Fibroblast of pulmonary artery (primary cell): ENCODE results near the gene MYH10.

Source experiments
- DNase-seq: peaks from one replicate; pipeline ENCODE4 v3.0.0-alpha.2; 2010; ENCODE audit warnings: low read depth
- H3K4me3 ChIP-seq: replicated peaks from 2 replicates; pipeline ENCODE4 v1.5.1; 2011; ENCODE audit warnings: low read depth, mild to moderate bottlenecking, control low read depth, low read length, moderate library complexity
- CTCF ChIP-seq: IDR thresholded peaks from 2 replicates; pipeline ENCODE4 v1.5.1; 2011; ENCODE audit warnings: mild to moderate bottlenecking, control low read depth, low read length, inconsistent platforms; ENCODE audit errors: missing control alignments

Gene MYH10

DNA sequence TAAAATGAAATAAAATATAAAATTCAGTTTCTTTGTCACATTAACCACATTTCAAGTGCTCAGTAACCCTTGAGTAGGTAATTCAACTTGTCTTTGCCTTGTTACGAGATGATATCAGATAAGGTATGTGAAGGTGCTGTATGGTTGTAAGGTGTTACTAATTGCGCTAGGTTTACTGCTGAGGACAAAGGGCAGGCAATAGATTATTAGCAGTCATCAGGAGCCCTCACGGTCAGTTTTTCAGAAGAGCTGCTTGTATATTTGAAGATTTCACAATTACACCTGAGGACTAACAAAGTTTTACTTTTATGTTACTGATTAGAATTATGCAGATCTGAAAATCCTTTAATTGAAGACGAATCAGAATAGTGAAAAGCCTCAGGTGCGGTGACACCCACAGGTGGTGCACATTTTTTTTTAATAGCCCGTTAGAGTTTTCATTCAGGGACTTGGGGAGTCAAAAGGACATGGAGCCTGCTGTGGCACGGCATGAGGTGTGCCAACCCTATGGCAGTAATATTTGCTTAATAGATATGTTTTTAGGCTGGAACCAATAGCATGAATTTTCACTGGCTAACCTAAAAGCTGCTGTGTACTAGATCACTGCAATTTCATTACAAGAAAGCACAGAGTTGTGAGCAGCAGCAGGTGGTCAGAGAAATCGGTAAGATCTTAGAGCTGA, 178.5 kb downstream of the MYH10 start:
- DNase-seq: no peak
- no peak overlapping the region for H3K4me3 ChIP-seq
- TF ChIP-seq CTCF: no peak

DNA sequence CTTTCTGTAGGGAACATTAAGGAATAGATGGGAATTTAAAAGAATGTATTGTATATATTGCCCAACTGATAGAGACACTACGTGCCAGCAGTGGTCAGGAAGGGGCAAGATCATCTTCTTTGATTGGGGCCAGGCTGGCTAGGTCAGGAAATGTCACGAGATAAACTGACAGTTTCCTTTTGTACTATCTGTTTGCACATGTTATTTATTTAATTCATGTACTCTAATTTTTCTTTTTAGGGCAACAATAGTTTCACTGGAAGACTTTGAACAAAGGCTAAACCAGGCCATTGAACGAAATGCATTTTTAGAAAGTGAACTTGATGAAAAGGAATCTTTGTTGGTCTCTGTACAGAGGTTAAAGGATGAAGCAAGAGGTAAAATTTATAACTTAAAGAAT, 182.2 kb downstream of the MYH10 start:
- H3K4me3 ChIP-seq: no peak overlapping the region
- no peak for TF ChIP-seq CTCF
- DNase-seq: no peak

- no peak for TF ChIP-seq CTCF
- no peak overlapping the region for H3K4me3 ChIP-seq
- no peak for DNase-seq
These were observed 182.7 kb downstream of the MYH10 start for GRCh38 chr17:8447799-8448198.

DNA sequence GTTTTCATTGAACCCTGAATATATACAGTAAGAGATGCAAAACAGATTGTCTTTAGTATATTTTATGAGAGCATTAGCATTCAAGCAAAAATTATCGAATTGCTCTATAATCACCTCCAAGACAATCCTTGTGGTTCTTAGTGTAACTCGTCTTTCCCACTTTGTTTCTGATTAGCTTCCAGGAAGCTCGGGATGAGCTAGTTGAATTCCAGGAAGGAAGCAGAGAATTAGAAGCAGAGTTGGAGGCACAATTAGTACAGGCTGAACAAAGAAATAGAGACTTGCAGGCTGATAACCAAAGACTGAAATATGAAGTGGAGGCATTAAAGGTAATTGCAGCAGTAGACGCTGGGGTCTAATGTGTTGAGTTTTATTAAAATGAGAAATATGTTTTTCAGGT, 185.0 kb downstream of the MYH10 start:
- TF ChIP-seq CTCF: no peak
- DNase-seq: no peak
- H3K4me3 ChIP-seq: no peak overlapping the region

GRCh38 chr17:8444494-8444893, 186.0 kb downstream of the MYH10 start:
- H3K4me3 ChIP-seq: no peak overlapping the region
- DNase-seq: no peak
- TF ChIP-seq CTCF: no peak

DNA sequence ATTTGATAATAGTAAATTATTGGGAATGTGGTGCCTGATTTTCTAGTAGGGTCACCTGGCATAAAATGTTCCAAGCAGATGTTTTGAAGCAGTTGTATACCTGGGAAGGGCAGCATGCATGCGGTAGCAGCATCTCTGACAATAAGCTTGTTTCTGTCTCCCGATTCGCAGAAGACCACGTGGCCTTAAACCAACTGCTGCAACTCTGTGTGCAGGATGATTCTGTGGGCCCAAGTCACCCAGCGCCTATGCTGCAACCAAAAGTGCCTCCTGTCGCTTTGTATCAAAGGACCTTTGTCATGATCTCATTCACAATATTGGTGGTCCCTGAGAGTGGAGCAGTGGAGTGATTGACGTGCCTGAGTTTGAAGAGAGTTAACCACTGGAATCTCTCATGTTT, 186.8 kb downstream of the MYH10 start:
- DNase-seq: no peak
- no peak for TF ChIP-seq CTCF
- no peak overlapping the region for H3K4me3 ChIP-seq

DNA sequence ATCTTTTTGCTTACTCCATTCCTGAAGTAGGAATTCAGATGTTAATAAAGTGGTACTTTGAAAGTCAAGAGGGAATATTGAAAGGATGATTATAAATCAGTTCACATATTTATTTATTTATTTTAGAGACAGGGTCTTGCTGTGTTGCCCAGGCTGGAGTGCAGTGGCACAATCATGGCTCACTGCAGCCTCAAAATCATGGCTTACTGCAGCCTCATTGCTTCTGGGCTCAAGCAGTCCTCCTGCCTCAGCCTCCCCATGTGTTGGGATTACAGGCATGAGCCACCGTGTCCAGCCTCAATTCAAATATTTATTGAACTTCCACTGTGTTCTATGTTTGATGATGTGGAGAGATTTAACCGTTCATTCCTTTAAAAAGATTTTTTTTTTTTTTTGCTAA, 188.2 kb downstream of the MYH10 start:
- H3K4me3 ChIP-seq: no peak overlapping the region
- TF ChIP-seq CTCF: no peak
- no peak for DNase-seq
